ENCODE results near the gene SRSF4.

DNA sequence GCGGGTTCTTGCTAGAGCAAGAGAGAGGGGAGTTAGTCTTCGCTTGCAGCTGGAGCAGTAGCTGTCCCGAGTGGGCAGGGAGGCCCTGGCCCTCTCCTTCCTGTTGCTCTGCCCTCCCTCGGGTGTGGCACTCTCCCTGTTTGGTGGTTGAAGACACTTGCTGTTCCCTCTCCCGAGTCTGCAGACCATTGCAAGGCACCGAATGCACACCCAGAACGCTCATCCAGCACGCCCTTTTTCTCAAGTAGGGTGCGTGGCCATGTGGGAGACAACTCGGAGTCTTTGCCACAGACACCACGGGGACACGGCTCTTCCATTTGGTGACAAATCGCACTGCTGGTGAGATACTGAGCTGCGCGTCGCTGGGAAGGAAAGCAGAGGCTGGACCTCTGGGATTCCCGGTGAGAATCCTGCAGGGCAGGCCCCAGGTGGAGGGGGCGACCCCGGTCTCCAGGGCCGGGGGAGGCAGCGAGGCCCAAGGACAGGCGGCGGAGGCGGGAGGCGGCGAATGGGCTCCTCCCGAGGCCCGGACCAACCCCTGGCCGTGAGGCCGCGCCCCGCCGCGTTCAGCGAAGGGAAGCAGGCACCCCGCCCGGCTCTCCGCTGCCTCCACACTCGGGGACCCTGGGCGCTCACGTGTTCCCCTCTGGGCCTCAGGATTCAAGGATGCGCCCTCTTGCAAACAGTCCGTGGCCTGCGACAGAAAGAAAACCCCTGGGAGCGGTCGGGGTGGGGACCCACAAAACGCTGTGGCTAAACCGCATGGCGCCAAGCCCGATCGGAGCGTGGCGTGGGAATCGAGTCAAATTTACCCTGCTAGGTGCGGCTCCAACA, 47.6 kb downstream of the SRSF4 start:
- TF ChIP-seq, protein P1, sequence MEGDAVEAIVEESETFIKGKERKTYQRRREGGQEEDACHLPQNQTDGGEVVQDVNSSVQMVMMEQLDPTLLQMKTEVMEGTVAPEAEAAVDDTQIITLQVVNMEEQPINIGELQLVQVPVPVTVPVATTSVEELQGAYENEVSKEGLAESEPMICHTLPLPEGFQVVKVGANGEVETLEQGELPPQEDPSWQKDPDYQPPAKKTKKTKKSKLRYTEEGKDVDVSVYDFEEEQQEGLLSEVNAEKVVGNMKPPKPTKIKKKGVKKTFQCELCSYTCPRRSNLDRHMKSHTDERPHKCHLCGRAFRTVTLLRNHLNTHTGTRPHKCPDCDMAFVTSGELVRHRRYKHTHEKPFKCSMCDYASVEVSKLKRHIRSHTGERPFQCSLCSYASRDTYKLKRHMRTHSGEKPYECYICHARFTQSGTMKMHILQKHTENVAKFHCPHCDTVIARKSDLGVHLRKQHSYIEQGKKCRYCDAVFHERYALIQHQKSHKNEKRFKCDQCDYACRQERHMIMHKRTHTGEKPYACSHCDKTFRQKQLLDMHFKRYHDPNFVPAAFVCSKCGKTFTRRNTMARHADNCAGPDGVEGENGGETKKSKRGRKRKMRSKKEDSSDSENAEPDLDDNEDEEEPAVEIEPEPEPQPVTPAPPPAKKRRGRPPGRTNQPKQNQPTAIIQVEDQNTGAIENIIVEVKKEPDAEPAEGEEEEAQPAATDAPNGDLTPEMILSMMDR (IDR thresholded peaks at IDR 0.05), result no peak
- TF ChIP-seq EZH2 (IDR thresholded peaks at IDR 0.05; ENCODE audit: borderline replicate concordance, insufficient read depth, low read depth, low read length, poor library complexity, severe bottlenecking), result no peak
